Mucosa of descending colon (tissue), 3 donors: ENCODE measurements around the gene TMEM190. TPM values are rescaled to one million over a fixed set of nuclear protein-coding genes. Genes with fewer than 3 reads are reported as not detected.

ENCODE experiments used
- ATAC-seq: fragments of 200-7000 bp; cut with Tn5 transposase; one replicate; pipeline ENCODE4 v1.9.1; 2020; ENCODE audit warnings: mild to moderate bottlenecking, moderate library complexity
- DNase-seq, 3 donors: peaks; one replicate each; pipeline ENCODE4 v3.0.0-alpha.2; 2020
- H3K36me3 ChIP-seq: fragments of 200-600 bp; one replicate; pipeline ENCODE4 v1.8.0; 2021; ENCODE audit warnings: low read depth, mild to moderate bottlenecking
- H3K4me1 ChIP-seq: fragments of 200-600 bp; one replicate; pipeline ENCODE4 v1.8.0; 2021; ENCODE audit warnings: low read depth, mild to moderate bottlenecking
- H3K4me3 ChIP-seq: fragments of 200-600 bp; one replicate; pipeline ENCODE4 v1.8.0; 2021; ENCODE audit warnings: mild to moderate bottlenecking
- H3K9me3 ChIP-seq: fragments of 200-600 bp; one replicate; pipeline ENCODE4 v1.8.0; 2021; ENCODE audit warnings: mild to moderate bottlenecking
- CTCF ChIP-seq: fragments of 200-600 bp; IDR thresholded peaks from one replicate; pipeline ENCODE4 v1.8.0; 2022; ENCODE audit warnings: antibody characterized with exemption, mild to moderate bottlenecking
- intact Hi-C, 2 donors: fragments of 100-400 bp; cut with DNase I in 1 of 2; cut with micrococcal nuclease in 1 of 2; formaldehyde crosslinking; loops; one replicate each; pipeline versions ENCODE4 v1.11.0 to v1.11.1; 2022; cut with DNase I, micrococcal nuclease
- total RNA-seq, 3 donors: library from RNA; stranded (reverse); fragmentation: NEBNext Ultra II Directional in 2 of 3; extraction: Animal tissue kit (Norgen Biotek cat#: 25700) in 2 of 3; gene quantifications; one replicate each; pipeline versions ENCODE4 v1.2.1 to v1.2.4, GENCODE V29; 2021 to 2023
- donor health status: DM: no; HTN: no; CAD: no; lungs with moderate emphysema.
- donor health status: DM: no; HTN: no; CAD: no.
- donor health status: DM: no; HTN: yes; CAD: no.

Gene TMEM190
- total RNA-seq, 3 donors from 2014 or later = not detected

DNA sequence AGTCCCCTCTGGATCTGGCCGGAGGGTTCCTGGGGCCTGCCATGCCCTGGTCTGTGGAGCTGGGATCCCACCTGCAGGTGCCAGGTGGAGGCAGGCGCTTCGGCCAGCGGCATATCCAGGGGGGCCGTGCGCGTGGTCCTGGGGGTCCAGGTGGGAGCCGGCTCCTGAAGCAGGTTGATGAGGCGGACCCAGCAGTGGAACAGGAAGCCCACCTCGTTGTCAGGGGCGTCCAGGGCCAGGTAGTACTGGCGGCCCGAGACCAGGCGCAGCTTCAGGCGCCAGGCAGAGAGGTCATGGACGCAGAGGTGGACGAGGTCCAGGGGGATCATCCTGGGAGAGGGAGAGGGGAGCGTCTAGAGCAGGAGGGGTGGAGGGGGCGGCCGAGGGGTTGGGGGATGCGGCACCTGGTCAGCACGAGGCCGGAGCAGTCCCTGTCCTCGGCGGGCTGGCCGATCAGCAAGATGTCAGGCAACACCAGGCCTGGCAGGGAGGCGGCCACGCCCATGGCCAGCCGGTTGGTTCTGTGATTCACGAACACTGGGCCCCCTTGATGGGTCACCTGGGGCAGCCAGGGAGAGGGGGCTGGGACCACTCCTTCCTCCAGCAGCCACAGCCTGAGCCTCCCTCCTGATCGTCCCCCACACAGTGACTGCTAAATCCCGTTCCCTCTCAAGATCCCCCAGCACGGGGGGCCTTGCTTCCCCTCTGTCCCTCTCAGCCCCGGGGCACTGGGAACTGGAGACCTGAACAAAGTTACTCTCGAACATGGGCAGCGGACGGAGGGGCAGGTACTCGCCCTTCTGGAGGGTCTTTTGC lies 14.2 kb upstream of the TMEM190 start:
- Histone ChIP-seq H3K9me3 (no peaks in the 10 kb centered on the region), H3K36me3 (no peaks in the 10 kb centered on the region), H3K4me1 (no peaks in the 10 kb centered on the region), H3K4me3 (no peak overlapping the region)
- intact Hi-C loops = no loop called here
- ATAC-seq (no peak), DNase-seq (peak in 1 of 3 donors; percentile 42)
- no peak for TF ChIP-seq CTCF

- peak in 1 of 3 donors; percentile 44 for DNase-seq
- ATAC-seq = no peak
- Histone ChIP-seq H3K9me3 (no peaks in the 10 kb centered on the region), H3K4me1 (no peaks in the 10 kb centered on the region), H3K36me3 (no peaks in the 10 kb centered on the region), H3K4me3 (no peak within 1 kb of the TSS)
- intact Hi-C loops = no loop called here
- no peak for TF ChIP-seq CTCF
Observed at GRCh38 chr19:55362990-55363716, 13.5 kb upstream of the TMEM190 start, which contains the start of gene GARIN5B. Gene GARIN5B, minus strand, starts transcription at chr19:55363260. Its CDS starts 194 bp downstream, at chr19:55363066.

- DNase-seq (no peak), ATAC-seq (no peak)
- Histone ChIP-seq H3K4me1 (peaks cover 8% of the 10 kb centered on the region), H3K36me3 (no peaks in the 10 kb centered on the region), H3K9me3 (no peaks in the 10 kb centered on the region), H3K4me3 (no peak overlapping the region)
- TF ChIP-seq CTCF = no peak
- intact Hi-C loops = no loop called here
Observed at GRCh38 chr19:55365245-55365644, 11.4 kb upstream of the TMEM190 start.

GRCh38 chr19:55365964-55366363 lies 10.7 kb upstream of the TMEM190 start:
- Histone ChIP-seq H3K36me3 (no peaks in the 10 kb centered on the region), H3K4me3 (no peak overlapping the region), H3K4me1 (peaks cover 8% of the 10 kb centered on the region), H3K9me3 (no peaks in the 10 kb centered on the region)
- DNase-seq = no peak
- no peak for ATAC-seq
- intact Hi-C loops = no loop called here
- no peak for TF ChIP-seq CTCF

- intact Hi-C loops = no loop called here
- no peak for ATAC-seq
- Histone ChIP-seq H3K36me3 (no peaks in the 10 kb centered on the region), H3K9me3 (no peaks in the 10 kb centered on the region), H3K4me3 (no peak overlapping the region), H3K4me1 (peaks cover 8% of the 10 kb centered on the region)
- no peak for DNase-seq
- TF ChIP-seq CTCF = no peak
Observed at GRCh38 chr19:55366790-55367189, 9.8 kb upstream of the TMEM190 start.
